Ramos (cell line): ENCODE results near the gene PPP1R13L.
"Not testable (repeated sequence)": the region's sequence is repeated elsewhere in the genome, so short reads cannot be mapped to it uniquely, and the experiment has no call there.

Experiments
- in situ Hi-C: fragments of 300-500 bp; cut with MboI; formaldehyde crosslinking; loops from one replicate; pipeline ENCODE4 v1.14.3; 2022; ENCODE audit warnings: low sequenced_read_pairs; ENCODE audit not compliant: unreplicated experiment

The PPP1R13L gene

GRCh38 chr19:45439190-45439568 is 34.3 kb upstream of the PPP1R13L start:
- in situ Hi-C loops: loop anchor here (10.0 kb wide), 1 partner anchor 126 kb away; no protein-coding TSS in a partner anchor

DNA sequence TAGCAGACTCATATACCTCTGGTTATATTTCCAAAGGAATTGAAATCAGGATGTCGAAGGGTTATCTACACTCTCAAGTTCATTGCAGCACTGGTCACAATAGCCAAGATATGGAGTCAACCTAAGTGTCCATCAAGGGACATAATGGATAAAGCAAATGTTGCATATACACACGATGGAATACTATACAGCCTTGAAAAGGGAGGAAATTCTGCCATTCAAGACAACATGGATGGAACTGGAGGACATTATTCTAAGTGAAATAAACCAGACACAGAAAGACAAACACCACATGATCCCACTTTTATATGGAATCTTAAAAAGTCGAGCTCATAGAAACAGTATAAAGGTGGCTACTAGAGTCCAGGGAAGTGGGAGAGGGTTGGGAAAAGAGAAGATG is 32.5 kb upstream of the PPP1R13L start:
- in situ Hi-C loops: loop anchor here (10.0 kb wide), 1 partner anchor 127 kb away; no protein-coding TSS in a partner anchor

- in situ Hi-C loops: loop anchor here (10.0 kb wide), 1 partner anchor 132 kb away; no protein-coding TSS in a partner anchor
Observed at GRCh38 chr19:45432543-45432942, 27.7 kb upstream of the PPP1R13L start.

- in situ Hi-C loops: loop anchor here (10.0 kb wide), 1 partner anchor 134 kb away; no protein-coding TSS in a partner anchor
Observed at GRCh38 chr19:45431008-45431407, 26.1 kb upstream of the PPP1R13L start.

- in situ Hi-C loops: loop anchor here (10.0 kb wide), 1 partner anchor 135 kb away; no protein-coding TSS in a partner anchor
Observed at GRCh38 chr19:45429896-45430295, 25.0 kb upstream of the PPP1R13L start.

DNA sequence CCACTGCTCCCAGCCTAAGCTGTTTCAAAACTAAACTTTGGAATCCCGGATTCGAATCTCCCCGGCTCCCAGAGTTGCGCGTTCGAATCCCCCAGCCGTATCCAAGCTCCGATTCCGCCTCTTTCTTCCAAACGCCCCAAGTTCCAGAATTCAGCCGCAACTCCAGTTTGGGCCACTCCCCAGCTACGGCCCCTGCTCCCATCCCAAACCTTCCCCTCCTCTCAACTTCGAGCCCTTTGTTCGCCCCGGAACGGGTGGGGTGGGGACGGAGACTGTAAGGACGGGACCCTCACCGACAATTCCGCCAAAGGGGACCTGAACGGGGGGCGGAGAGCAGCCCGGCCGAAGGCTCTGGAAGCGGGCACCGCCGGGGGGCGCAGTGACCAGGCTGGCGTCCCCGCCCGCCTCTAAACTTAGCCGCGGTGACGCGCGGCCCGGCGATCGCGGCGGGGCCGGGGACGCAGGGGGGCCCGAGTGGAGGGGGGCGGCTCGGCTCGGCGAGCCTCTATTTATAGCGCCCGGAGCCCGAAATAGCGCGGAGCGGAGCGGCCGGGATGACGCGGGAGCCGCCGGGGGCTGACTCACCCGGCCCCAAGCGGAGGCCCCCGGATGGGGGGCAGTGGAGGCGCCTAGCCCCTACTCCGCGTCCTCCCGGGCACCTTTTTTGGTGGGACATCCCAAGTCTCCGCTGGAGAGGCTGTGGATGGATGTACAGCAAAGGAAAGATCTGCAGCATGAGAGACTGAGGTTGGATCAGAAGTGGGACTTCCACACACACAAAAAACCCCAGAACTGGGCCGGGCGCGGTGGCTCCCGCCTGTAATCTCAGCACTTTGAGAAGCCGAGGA is 23.7 kb upstream of the PPP1R13L start:
- in situ Hi-C loops: no loop called here

DNA sequence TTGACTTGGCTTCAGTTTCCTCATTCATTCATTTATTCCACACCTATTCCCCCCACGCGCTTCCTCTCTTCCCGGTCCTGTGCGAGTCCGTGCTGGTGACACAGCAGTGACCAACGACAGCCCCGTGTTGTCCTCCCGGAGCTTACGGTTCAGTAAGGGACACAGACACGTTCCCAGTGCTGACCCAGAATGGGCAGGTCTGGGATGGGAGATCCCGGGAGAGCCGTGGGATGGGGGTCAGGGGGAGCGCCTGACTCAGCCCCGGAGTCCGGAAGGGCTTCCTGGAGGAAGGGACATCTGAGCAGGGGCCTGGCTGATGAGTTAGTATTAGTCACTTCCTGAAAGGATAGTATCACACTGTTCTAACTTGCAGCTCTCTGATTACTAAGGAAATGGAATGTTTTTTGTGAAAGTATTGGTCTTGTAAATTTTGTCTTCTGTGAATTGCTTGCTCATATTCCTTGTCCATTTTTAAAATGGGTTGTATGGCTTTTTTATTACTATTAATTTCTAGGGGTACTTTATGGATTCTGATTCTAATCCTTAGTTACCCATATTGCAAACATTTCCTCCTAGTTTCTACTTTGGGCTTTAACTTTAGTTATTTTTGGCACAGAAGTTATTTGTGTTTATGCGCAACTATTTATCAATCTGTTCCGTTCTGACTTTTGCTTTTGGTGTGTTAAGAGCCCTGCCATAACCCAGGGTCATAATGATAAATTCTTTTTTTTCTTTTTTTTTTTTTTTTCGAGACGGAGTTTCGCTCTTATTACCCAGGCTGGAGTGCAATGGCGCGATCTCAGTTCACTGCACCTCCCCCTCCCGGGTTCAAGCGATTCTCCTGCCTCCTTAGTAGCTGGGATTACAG is 19.6 kb upstream of the PPP1R13L start:
- in situ Hi-C loops: no loop called here

- in situ Hi-C loops: no loop called here
Observed at GRCh38 chr19:45423589-45424190, 18.8 kb upstream of the PPP1R13L start, which contains the start of gene ERCC1. Gene ERCC1, minus strand, starts transcription at chr19:45423917. Its CDS starts 543 bp downstream, at chr19:45423374.

GRCh38 chr19:45423033-45423588 is 18.2 kb upstream of the PPP1R13L start:
- in situ Hi-C loops: no loop called here

- in situ Hi-C loops: no loop called here
Observed at GRCh38 chr19:45421947-45422498, 17.2 kb upstream of the PPP1R13L start.

GRCh38 chr19:45420871-45421270 is 16.0 kb upstream of the PPP1R13L start:
- in situ Hi-C loops: no loop called here

DNA sequence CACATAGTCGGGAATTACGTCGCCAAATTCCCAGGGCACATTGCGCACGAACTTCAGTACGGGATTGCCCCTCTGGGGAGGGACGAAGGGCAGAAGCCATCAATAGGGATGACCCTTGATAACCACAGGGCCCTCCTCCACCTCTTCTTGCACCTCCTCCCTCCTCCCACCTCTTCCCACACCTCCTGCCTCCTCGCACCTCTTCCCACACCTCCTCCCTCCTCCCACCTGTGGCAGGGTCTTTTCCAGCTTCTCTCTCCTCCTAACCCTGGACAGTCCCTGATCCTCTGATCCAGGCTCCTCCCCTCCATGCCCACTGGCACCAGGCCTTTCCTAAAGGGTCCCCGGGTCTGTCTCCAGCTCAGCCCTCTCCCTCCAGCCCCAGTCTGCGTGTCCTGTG is 15.5 kb upstream of the PPP1R13L start:
- in situ Hi-C loops: no loop called here

GRCh38 chr19:45419895-45420294 is 15.0 kb upstream of the PPP1R13L start:
- in situ Hi-C loops: no loop called here

GRCh38 chr19:45419396-45419795 is 14.5 kb upstream of the PPP1R13L start:
- in situ Hi-C loops: no loop called here

GRCh38 chr19:45418802-45419201 is 13.9 kb upstream of the PPP1R13L start:
- in situ Hi-C loops: no loop called here

GRCh38 chr19:45417151-45417550 is 12.3 kb upstream of the PPP1R13L start:
- in situ Hi-C loops: no loop called here

DNA sequence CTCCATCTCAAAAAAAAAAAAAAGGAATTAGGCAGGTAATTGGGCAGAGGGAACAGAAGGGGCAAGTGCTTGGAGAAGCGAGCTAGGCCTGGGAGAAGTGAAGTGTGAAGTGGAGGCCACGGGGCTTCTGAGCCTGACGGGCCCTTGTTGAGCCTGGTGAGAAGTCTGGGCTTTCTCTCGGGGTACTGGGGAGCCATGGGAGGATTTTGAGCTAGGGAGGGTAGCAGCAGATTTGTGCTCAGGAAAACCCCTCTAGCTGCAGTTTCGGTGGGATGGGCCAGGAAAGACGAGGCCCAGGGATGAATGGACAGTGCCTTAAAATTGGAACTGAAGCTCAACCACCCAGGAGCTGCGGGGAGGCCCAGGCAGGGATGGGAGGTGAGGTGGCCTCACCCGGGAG is 9.6 kb upstream of the PPP1R13L start:
- in situ Hi-C loops: no loop called here

GRCh38 chr19:45413497-45413896 is 8.6 kb upstream of the PPP1R13L start:
- in situ Hi-C loops: no loop called here

DNA sequence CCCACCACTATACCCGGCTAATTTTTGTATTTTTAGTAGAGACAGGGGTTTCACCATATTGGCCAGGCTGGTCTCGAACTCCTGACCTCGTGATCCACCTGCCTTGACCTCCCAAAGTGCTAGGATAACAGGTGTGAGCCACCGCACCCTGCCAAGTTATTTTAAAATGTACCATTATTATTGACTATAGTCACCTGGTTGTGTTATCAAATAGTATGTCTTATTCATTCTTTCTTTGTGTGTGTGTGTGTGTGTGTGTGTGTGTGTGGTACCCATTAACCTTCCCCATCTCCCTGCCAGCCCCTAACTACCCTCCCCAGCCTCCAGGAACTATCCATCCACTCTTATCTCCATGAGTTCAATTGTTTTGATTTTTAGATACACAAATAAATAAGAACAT is 5.5 kb upstream of the PPP1R13L start:
- in situ Hi-C loops: not testable (repeated sequence)

DNA sequence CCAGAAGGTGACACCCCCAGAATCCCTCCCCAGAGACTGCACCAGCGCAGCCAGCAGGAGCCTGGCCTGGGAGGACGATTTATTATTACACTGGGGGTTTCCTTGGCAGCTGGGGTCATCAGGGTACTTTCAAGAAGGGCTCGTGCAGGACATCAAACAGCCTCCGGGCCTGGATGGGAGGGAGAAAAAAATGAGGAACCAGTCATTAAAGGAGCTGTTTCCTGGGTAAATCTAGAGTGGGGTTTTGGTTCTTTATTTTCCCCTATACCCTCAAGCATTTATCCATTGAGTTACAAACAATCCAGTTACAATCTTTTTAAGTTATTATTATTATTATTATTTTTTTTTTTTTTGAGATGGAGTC is 4.7 kb upstream of the PPP1R13L start:
- in situ Hi-C loops: no loop called here
